Esophagus squamous epithelium (tissue), 5 donors: Measurements from ENCODE around the gene SLC12A2. TPM values are rescaled to one million over a fixed set of nuclear protein-coding genes. Genes with fewer than 3 reads are reported as not detected.

Experiments
- DNase-seq: peaks from one replicate; lab custom pipeline; 2025; lab: John Stamatoyannopoulos, UW
- H3K27ac ChIP-seq, 4 donors: fragments of 200-600 bp; sonication (generic); one replicate each; pipeline ENCODE4 v1.5.1; 2016 to 2019; ENCODE audit warnings: mild to moderate bottlenecking in 1 of 4
- H3K27me3 ChIP-seq, 4 donors: fragments of 200-600 bp; sonication (generic); 1 replicate in 3 of 4; 2 replicates in 1 of 4; pipeline versions ENCODE4 v1.5.1 to v1.6.0; 2017 to 2021; ENCODE audit warnings: antibody characterized with exemption in 1 of 4
- H3K36me3 ChIP-seq, 3 donors: fragments of 200-600 bp; sonication (generic); one replicate each; pipeline ENCODE4 v1.5.1; 2016 to 2019
- H3K4me1 ChIP-seq, 3 donors: fragments of 200-600 bp; sonication (generic); one replicate each; pipeline ENCODE4 v1.5.1; 2017 to 2019
- H3K4me3 ChIP-seq, 4 donors: fragments of 200-600 bp; sonication (generic); 1 replicate in 3 of 4; 2 replicates in 1 of 4; pipeline ENCODE4 v1.5.1; 2016 to 2019; ENCODE audit warnings: mild to moderate bottlenecking in 2 of 4, moderate library complexity in 1 of 4
- H3K9me3 ChIP-seq, 3 donors: fragments of 200-600 bp; sonication (generic); one replicate each; pipeline ENCODE4 v1.5.1; 2016 to 2019
- POLR2A ChIP-seq, 4 donors: fragments of 450-650 bp; IDR thresholded peaks; one replicate each; pipeline ENCODE4 v1.6.1; 2017; ENCODE audit warnings: antibody characterized with exemption in 4 of 4, mild to moderate bottlenecking in 4 of 4, moderate library complexity in 3 of 4
- WGBS, 2 donors: methylation state at CpG; one replicate each; pipeline ENCODE4 v1.1.5; 2018; 5-methylcytosine and 5-hydroxymethylcytosine counted together
- intact Hi-C: fragments of 100-400 bp; cut with DNase I; formaldehyde crosslinking; loops from one replicate; pipeline ENCODE4 v1.15.0; 2022
- total RNA-seq, 4 donors: library from RNA; depleted of rRNA; stranded (reverse); fragments of >200 nt; gene quantifications; one replicate each; pipeline ENCODE4 v1.1.0, GENCODE V29; 2016
- TF ChIP-seq, protein P1 (sequence below), 6 experiments: fragments of 450-650 bp in 4 of 6; fragments of 200-600 bp in 2 of 6; sonication (generic) in 2 of 6; IDR thresholded peaks; one replicate each; pipeline ENCODE4 v1.5.1; 2016 to 2019; ENCODE audit warnings: antibody characterized with exemption in 6 of 6, mild to moderate bottlenecking in 4 of 6, moderate library complexity in 4 of 6
- donor health status: DM: yes; HTN: yes; CAD: no.

Gene SLC12A2
- 10 to 100 TPM in 3 of 4 donors, 1 to 10 TPM in 1; 8.9 to 20.1 (median 20.0) TPM for total RNA-seq

- Histone ChIP-seq H3K36me3 (no peaks in the 10 kb centered on the region), H3K27ac (peak within 1 kb of the TSS; percentile 91 to 99 (median 94)), H3K27me3 (no peaks in the 10 kb centered on the region), H3K9me3 (no peaks in the 10 kb centered on the region), H3K4me1 (peaks cover 0 to 68% (median 9%) of the 10 kb centered on the region in 3 donors), H3K4me3 (peak within 1 kb of the TSS; percentile 82 to 96 (median 94))
- peak; percentile 78 for DNase-seq
- intact Hi-C loops, result no loop called here
- WGBS, 2 donors, result 7% methylated on average over 3 of the region's 104 CpGs; no CpG with 5 or more reads in 1 of the 2 donors
- peak in 2 of 4 donors; percentile 72 to 79 for TF ChIP-seq POLR2A (IDR thresholded peaks at IDR 0.05)
- TF ChIP-seq, protein P1, sequence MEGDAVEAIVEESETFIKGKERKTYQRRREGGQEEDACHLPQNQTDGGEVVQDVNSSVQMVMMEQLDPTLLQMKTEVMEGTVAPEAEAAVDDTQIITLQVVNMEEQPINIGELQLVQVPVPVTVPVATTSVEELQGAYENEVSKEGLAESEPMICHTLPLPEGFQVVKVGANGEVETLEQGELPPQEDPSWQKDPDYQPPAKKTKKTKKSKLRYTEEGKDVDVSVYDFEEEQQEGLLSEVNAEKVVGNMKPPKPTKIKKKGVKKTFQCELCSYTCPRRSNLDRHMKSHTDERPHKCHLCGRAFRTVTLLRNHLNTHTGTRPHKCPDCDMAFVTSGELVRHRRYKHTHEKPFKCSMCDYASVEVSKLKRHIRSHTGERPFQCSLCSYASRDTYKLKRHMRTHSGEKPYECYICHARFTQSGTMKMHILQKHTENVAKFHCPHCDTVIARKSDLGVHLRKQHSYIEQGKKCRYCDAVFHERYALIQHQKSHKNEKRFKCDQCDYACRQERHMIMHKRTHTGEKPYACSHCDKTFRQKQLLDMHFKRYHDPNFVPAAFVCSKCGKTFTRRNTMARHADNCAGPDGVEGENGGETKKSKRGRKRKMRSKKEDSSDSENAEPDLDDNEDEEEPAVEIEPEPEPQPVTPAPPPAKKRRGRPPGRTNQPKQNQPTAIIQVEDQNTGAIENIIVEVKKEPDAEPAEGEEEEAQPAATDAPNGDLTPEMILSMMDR (IDR thresholded peaks at IDR 0.05), result no peak
Observed at GRCh38 chr5:128083033-128083810, at the start of gene SLC12A2. Gene SLC12A2 (plus strand): TSS chr5:128083766. CDS start chr5:128083955, 189 bp downstream.

DNA sequence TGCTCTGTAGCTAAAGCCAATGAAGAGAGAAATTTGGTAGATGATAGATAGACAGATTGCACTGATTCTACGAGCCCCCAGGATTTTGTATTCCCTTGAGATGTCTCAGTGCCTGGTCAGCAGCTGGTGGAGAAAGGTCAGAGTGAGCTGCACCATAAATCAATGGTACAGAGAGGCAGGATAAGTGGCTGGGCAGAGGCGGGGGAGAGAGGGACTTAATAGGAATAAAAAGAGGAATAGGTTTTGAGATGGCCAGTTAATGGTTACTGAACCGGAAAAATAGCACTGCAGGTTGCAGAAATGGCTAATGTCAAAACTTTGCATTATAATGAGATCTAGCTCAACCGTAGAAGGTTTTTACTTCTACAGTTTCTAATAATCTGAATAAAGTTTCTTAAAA is 47.9 kb upstream of the SLC12A2 start:
- Histone ChIP-seq H3K4me3 (no peak overlapping the region), H3K4me1 (peaks cover 0 to 5% (median 0%) of the 10 kb centered on the region in 3 donors), H3K27me3 (no peaks in the 10 kb centered on the region), H3K36me3 (peaks cover 0 to 6% (median 0%) of the 10 kb centered on the region in 3 donors), H3K27ac (no peak overlapping the region), H3K9me3 (peaks cover 0 to 4% (median 0%) of the 10 kb centered on the region in 3 donors)
- 79 to 88% methylated on average over 4 of the region's 4 CpGs for WGBS, 2 donors
- TF ChIP-seq, protein P1 (IDR thresholded peaks at IDR 0.05), result no peak
- no peak for TF ChIP-seq POLR2A (IDR thresholded peaks at IDR 0.05)
- intact Hi-C loops, result no loop called here
- no peak for DNase-seq

DNA sequence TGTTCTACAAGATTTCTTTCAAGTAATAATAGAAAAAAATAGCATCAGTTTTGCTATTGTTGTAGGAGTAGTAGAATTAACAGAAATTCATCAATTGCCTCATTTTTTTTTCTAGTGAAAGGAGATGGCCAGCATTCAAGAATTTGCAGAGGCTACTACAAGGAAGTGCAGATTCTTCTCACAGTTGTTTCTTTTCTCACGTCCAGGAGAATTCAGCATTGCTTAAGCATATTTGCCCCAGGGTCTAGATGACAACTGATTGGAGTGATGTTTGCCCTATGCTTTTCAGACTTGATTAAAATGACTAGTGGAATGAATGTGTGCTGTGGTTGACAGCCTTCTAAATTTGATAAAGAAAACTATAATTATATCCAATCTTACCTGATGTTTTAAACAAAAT is 46.6 kb upstream of the SLC12A2 start:
- no peak overlapping the region for H3K27ac ChIP-seq
- TF ChIP-seq, protein P1 (IDR thresholded peaks at IDR 0.05), result no peak
- no peak for TF ChIP-seq POLR2A (IDR thresholded peaks at IDR 0.05)
- WGBS, 2 donors, result 8 to 14% methylated on average over 1 of the region's 1 CpG
- DNase-seq, result no peak
- H3K9me3 ChIP-seq, result peaks cover 0 to 4% (median 0%) of the 10 kb centered on the region in 3 donors
- H3K4me1 ChIP-seq, result peaks cover 0 to 5% (median 0%) of the 10 kb centered on the region in 3 donors
- no peaks in the 10 kb centered on the region for H3K27me3 ChIP-seq
- H3K36me3 ChIP-seq, result peaks cover 0 to 6% (median 0%) of the 10 kb centered on the region in 3 donors
- no peak overlapping the region for H3K4me3 ChIP-seq
- intact Hi-C loops, result no loop called here

- Histone ChIP-seq H3K27ac (no peak overlapping the region), H3K9me3 (no peaks in the 10 kb centered on the region), H3K27me3 (no peaks in the 10 kb centered on the region), H3K36me3 (no peaks in the 10 kb centered on the region), H3K4me1 (peaks cover 0 to 5% (median 0%) of the 10 kb centered on the region in 3 donors), H3K4me3 (no peak overlapping the region)
- TF ChIP-seq POLR2A (IDR thresholded peaks at IDR 0.05), result no peak
- TF ChIP-seq, protein P1 (IDR thresholded peaks at IDR 0.05), result no peak
- no peak for DNase-seq
- intact Hi-C loops, result no loop called here
Observed at GRCh38 chr5:128038643-128039042, 44.9 kb upstream of the SLC12A2 start.

- H3K9me3 ChIP-seq, result no peaks in the 10 kb centered on the region
- H3K4me3 ChIP-seq, result no peak overlapping the region
- H3K27me3 ChIP-seq, result no peaks in the 10 kb centered on the region
- 92 to 100% methylated on average over 1 of the region's 1 CpG for WGBS, 2 donors
- peaks cover 0 to 5% (median 0%) of the 10 kb centered on the region in 3 donors for H3K4me1 ChIP-seq
- TF ChIP-seq POLR2A (IDR thresholded peaks at IDR 0.05), result no peak
- TF ChIP-seq, protein P1 (IDR thresholded peaks at IDR 0.05), result no peak
- intact Hi-C loops, result no loop called here
- H3K27ac ChIP-seq, result no peak overlapping the region
- no peak for DNase-seq
- peaks cover 0 to 4% (median 0%) of the 10 kb centered on the region in 3 donors for H3K36me3 ChIP-seq
Observed at GRCh38 chr5:128040927-128041326, 42.6 kb upstream of the SLC12A2 start.
